ENCODE results near the gene OR1N2. TPM values are rescaled to one million over a fixed set of nuclear protein-coding genes. Genes with fewer than 3 reads are reported as not detected.
"Not testable (repeated sequence)": the region's sequence is repeated elsewhere in the genome, so short reads cannot be mapped to it uniquely, and the experiment has no call there.

Gene OR1N2
- total and polyA plus RNA-seq, 2 of the 8 experiments (the other 6 are each of a cell fraction or from before 2014, with no cell fraction given), result not detected

DNA sequence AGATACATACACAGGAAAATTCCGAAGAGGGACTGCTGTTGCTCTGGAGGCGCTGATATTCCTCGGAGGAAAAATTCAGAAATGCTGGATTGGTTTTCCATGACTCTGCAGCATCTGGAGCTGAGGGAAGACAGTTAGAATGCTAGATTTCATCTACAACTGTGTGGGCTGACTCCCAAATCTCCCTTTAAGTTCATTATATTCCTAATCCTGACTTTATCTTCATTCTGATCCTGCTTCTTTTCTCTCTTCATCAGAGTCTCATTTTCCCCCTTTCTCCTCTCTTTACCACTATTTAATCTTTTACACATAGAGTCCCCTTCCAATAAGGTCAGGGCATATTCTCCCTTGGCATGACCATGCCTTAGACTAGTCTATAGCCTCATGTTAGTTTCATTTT is 25.7 kb upstream of the OR1N2 start, which contains the start of gene OR1N1:
Gene OR1N1, minus strand, starts transcription at position 101 of the 400 bp plus-strand sequence. Its CDS starts 0 bp downstream, at position 101.
- H3K36me3 ChIP-seq (ENCODE audit: control insufficient read depth in 2 of 4, insufficient read depth in 4 of 4, low read length in 3 of 4), result no peaks in the 10 kb centered on the region; a peak in 1 of 8 replicates
- DNase-seq (ENCODE audit: low read depth in 1 of 2, low spot score in 2 of 2) (no peak), FAIRE-seq (no peak)
- H3K9ac ChIP-seq (replicated peaks in 1 of 4; ENCODE audit: extremely low read depth in 1 of 4, low read depth in 3 of 4, low read length in 3 of 4), result no peak within 1 kb of the TSS
- ChIA-PET POLR2A (ENCODE audit: partially characterized antibody) (no interaction called here), CTCF (ENCODE audit: partially characterized antibody) (no interaction called here)
- H2AK5ac ChIP-seq (ENCODE audit: low read depth, low read length), result no peak within 1 kb of the TSS
- H3K4ac ChIP-seq (replicated peaks; ENCODE audit: insufficient read length, low read depth, low read length), result no peak within 1 kb of the TSS
- H3K18ac ChIP-seq (ENCODE audit: extremely low read depth, low read length), result no peak within 1 kb of the TSS
- no peak within 1 kb of the TSS for H3K4me2 ChIP-seq (ENCODE audit: insufficient read depth in 1 of 2, low read depth in 2 of 2, low read length in 2 of 2)
- H3K27ac ChIP-seq (ENCODE audit: low read depth, low read length), result no peak within 1 kb of the TSS
- no peaks in the 10 kb centered on the region for H3K4me1 ChIP-seq (replicated peaks in 1 of 4; ENCODE audit: control insufficient read depth in 3 of 4, insufficient read depth in 4 of 4, low read length in 3 of 4)
- no peaks in the 10 kb centered on the region; the same call in 1 of the 2 replicates for H3K23me2 ChIP-seq (ENCODE audit: low read depth, low read length)
- no peak within 1 kb of the TSS for H3K14ac ChIP-seq (ENCODE audit: insufficient read length)
- no peak within 1 kb of the TSS for H2BK20ac ChIP-seq (ENCODE audit: low read length)
- no peaks in the 10 kb centered on the region for H3K27me3 ChIP-seq (replicated peaks in 1 of 4; ENCODE audit: control insufficient read depth in 3 of 4, extremely low read depth in 1 of 4, insufficient read depth in 3 of 4, low read length in 3 of 4)
- no peak within 1 kb of the TSS for H4K5ac ChIP-seq (ENCODE audit: insufficient read length, low read depth, low read length)
- H2BK15ac ChIP-seq (ENCODE audit: low read length), result no peak within 1 kb of the TSS
- no peak within 1 kb of the TSS for H2AFZ ChIP-seq (ENCODE audit: low read length)
- no peak within 1 kb of the TSS for H4K91ac ChIP-seq (replicated peaks; ENCODE audit: insufficient read length, low read length)
- no peaks in the 10 kb centered on the region for H3K79me2 ChIP-seq (ENCODE audit: control insufficient read depth in 1 of 2, insufficient read depth in 2 of 2, low read length in 2 of 2)
- H3K23ac ChIP-seq (ENCODE audit: insufficient read length), result no peak within 1 kb of the TSS
- WGBS, 2 experiments (ENCODE audit: extremely low coverage in 1 of 2, insufficient coverage in 1 of 2, insufficient read length in 1 of 2, insufficient replicate concordance in 2 of 2, low coverage in 1 of 2, low lambda C conversion rate in 2 of 2, missing lambda C conversion rate in 1 of 2), result 88% methylated on average over 3 of the region's 3 CpGs; no CpG with 5 or more reads in 1 of the 2 experiments
- no peak within 1 kb of the TSS for H2BK5ac ChIP-seq (ENCODE audit: low read depth, low read length)
- H2BK120ac ChIP-seq (replicated peaks; ENCODE audit: low read depth, low read length), result no peak within 1 kb of the TSS
- no peak within 1 kb of the TSS for H4K8ac ChIP-seq (ENCODE audit: extremely low read depth, insufficient read depth, low read length)
- no peak within 1 kb of the TSS for H2BK12ac ChIP-seq (ENCODE audit: low read depth, low read length)
- H3K4me3 ChIP-seq (ENCODE audit: extremely low read depth in 1 of 4, insufficient read depth in 2 of 4, low read depth in 3 of 4, low read length in 4 of 4), result no peak within 1 kb of the TSS
- H3K56ac ChIP-seq (replicated peaks; ENCODE audit: insufficient read length, low read depth, low read length), result no peak within 1 kb of the TSS
- H3K9me3 ChIP-seq (ENCODE audit: insufficient read depth in 2 of 2, low read depth in 1 of 2, low read length in 1 of 2), result peaks cover 72 to 75% of the 10 kb centered on the region in 2 experiments
- no peaks in the 10 kb centered on the region for H3K79me1 ChIP-seq (ENCODE audit: low read depth, low read length)
- TF ChIP-seq BCL11A (IDR thresholded peaks at IDR 0.05; ENCODE audit: low read depth in 2 of 2, low read length in 2 of 2) (no peak), FOSL1 (IDR thresholded peaks at IDR 0.05; ENCODE audit: insufficient read depth, low read depth, low read length) (no peak)
- H4K20me1 ChIP-seq (replicated peaks in 1 of 2; ENCODE audit: control insufficient read depth in 1 of 2, insufficient read depth in 2 of 2, low read length in 2 of 2), result no peaks in the 10 kb centered on the region

DNA sequence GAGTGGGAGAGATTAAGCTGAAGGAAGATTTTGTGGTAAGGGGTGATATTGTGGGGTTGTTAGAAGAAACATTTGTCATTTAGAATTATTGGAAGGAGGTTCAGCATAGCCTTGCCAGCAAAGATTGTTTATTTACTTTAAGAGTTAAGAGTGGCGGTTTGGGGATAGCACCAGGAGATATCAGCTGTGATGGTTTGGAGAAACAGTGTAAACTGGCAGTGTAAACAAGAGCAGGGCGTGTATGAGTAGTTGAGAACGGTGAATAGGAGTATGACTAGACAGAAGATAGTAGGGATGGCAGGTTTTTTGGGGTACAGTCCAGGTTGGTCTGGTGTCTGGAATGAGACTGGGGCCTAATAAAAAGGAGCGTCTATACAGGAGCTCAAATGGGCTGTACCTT is 21.8 kb upstream of the OR1N2 start:
- H3K23ac ChIP-seq (ENCODE audit: insufficient read length); H3K79me2 ChIP-seq (ENCODE audit: control insufficient read depth in 1 of 2, insufficient read depth in 2 of 2, low read length in 2 of 2); H4K91ac ChIP-seq (replicated peaks; ENCODE audit: insufficient read length, low read length); H3K14ac ChIP-seq (ENCODE audit: insufficient read length); H3K36me3 ChIP-seq (ENCODE audit: control insufficient read depth in 2 of 4, insufficient read depth in 4 of 4, low read length in 3 of 4); H3K56ac ChIP-seq (replicated peaks; ENCODE audit: insufficient read length, low read depth, low read length); H2BK15ac ChIP-seq (ENCODE audit: low read length); H4K5ac ChIP-seq (ENCODE audit: insufficient read length, low read depth, low read length); H3K4me3 ChIP-seq (ENCODE audit: extremely low read depth in 1 of 4, insufficient read depth in 2 of 4, low read depth in 3 of 4, low read length in 4 of 4); H3K4ac ChIP-seq (replicated peaks; ENCODE audit: insufficient read length, low read depth, low read length); H3K9ac ChIP-seq (replicated peaks in 1 of 4; ENCODE audit: extremely low read depth in 1 of 4, low read depth in 3 of 4, low read length in 3 of 4); H2BK20ac ChIP-seq (ENCODE audit: low read length); DNase-seq (ENCODE audit: low read depth in 1 of 2, low spot score in 2 of 2); FAIRE-seq; H2AFZ ChIP-seq (ENCODE audit: low read length); H3K23me2 ChIP-seq (ENCODE audit: low read depth, low read length); H3K27ac ChIP-seq (ENCODE audit: low read depth, low read length); CTCF ChIA-PET (ENCODE audit: partially characterized antibody); H3K79me1 ChIP-seq (ENCODE audit: low read depth, low read length); H3K18ac ChIP-seq (ENCODE audit: extremely low read depth, low read length); H3K4me1 ChIP-seq (replicated peaks in 1 of 4; ENCODE audit: control insufficient read depth in 3 of 4, insufficient read depth in 4 of 4, low read length in 3 of 4); H2AK5ac ChIP-seq (ENCODE audit: low read depth, low read length); H3K4me2 ChIP-seq (ENCODE audit: insufficient read depth in 1 of 2, low read depth in 2 of 2, low read length in 2 of 2); H2BK120ac ChIP-seq (replicated peaks; ENCODE audit: low read depth, low read length); H4K8ac ChIP-seq (ENCODE audit: extremely low read depth, insufficient read depth, low read length); H2BK12ac ChIP-seq (ENCODE audit: low read depth, low read length); H3K27me3 ChIP-seq (replicated peaks in 1 of 4; ENCODE audit: control insufficient read depth in 3 of 4, extremely low read depth in 1 of 4, insufficient read depth in 3 of 4, low read length in 3 of 4); H2BK5ac ChIP-seq (ENCODE audit: low read depth, low read length); POLR2A ChIA-PET (ENCODE audit: partially characterized antibody); H4K20me1 ChIP-seq (replicated peaks in 1 of 2; ENCODE audit: control insufficient read depth in 1 of 2, insufficient read depth in 2 of 2, low read length in 2 of 2): not testable (repeated sequence)
- H3K9me3 ChIP-seq (ENCODE audit: insufficient read depth in 2 of 2, low read depth in 1 of 2, low read length in 1 of 2), result peaks cover 38 to 54% of the 10 kb centered on the region in 2 experiments
- 65% methylated on average over 4 of the region's 4 CpGs; no CpG with 5 or more reads in 1 of the 2 experiments for WGBS, 2 experiments (ENCODE audit: extremely low coverage in 1 of 2, insufficient coverage in 1 of 2, insufficient read length in 1 of 2, insufficient replicate concordance in 2 of 2, low coverage in 1 of 2, low lambda C conversion rate in 2 of 2, missing lambda C conversion rate in 1 of 2)

Data from H1 (cell line).